HG03135 (cell line): ENCODE results near the gene AMACR.
"Not testable (repeated sequence)": the region's sequence is repeated elsewhere in the genome, so short reads cannot be mapped to it uniquely, and the experiment has no call there.

Source experiments
- ATAC-seq: cut with Tn5 transposase; IDR thresholded peaks from one replicate; pipeline ENCODE4 v1.9.1; 2021; ENCODE audit warnings: mild to moderate bottlenecking, moderate library complexity; ENCODE audit not compliant: unreplicated experiment

AMACR gene

DNA sequence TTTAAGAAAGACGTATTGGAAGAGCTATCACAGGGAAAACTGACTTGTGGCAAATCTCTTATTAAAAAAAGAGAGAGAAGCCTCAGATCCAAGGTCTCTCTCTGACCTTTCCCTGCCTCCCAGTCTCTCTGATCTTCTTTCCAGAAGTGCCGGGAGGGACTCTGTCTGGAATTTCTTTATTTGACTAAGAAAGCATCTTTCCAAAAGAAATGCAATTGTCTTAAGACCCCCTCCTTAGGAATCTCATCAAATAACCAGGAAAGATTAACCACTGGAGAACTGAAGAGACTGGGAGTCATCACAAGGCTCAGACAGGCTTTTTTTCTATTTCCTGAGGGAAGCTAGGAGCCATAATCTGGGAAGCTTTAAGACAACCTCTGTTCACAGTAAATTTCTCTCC is 30.5 kb upstream of the AMACR start:
- no peak for ATAC-seq

DNA sequence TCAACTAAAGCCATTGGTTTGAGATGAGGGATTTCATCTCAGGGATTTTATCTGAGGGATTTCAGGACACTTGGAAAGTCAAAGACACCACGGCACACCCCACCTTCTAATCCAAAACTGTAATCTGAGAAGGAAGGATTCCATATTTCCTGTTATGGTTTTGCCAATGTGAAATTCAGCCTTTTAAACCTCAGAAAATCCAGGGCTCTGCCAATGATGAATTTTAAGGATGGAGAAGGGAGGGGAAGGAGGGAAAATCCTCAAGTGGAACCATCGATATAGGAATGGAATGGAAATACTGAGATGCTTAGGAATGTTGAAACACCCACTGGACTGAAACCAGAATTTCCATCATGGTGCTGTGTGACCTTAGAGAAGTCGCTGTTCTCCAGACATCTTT is 29.9 kb upstream of the AMACR start:
- no peak for ATAC-seq

DNA sequence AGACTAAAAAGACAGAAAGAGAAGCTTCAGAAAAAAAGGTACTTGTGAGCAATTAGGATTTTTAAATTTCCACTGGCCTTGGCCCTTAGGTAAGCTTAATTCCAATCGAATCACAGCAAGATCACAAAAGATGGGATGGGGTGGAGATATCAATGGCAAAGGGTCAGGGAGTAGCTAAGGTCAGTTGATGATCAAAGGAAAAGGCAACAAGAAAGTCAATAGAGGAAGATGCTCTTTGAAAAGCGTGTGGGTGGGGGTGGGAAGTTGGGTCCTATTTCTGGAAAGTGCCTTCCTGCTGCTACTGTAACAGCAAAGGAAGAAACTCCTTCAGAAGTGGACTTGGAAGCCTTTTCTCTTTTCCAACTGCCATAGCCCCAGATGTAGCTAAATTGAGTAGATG is 27.9 kb upstream of the AMACR start:
- no peak for ATAC-seq

DNA sequence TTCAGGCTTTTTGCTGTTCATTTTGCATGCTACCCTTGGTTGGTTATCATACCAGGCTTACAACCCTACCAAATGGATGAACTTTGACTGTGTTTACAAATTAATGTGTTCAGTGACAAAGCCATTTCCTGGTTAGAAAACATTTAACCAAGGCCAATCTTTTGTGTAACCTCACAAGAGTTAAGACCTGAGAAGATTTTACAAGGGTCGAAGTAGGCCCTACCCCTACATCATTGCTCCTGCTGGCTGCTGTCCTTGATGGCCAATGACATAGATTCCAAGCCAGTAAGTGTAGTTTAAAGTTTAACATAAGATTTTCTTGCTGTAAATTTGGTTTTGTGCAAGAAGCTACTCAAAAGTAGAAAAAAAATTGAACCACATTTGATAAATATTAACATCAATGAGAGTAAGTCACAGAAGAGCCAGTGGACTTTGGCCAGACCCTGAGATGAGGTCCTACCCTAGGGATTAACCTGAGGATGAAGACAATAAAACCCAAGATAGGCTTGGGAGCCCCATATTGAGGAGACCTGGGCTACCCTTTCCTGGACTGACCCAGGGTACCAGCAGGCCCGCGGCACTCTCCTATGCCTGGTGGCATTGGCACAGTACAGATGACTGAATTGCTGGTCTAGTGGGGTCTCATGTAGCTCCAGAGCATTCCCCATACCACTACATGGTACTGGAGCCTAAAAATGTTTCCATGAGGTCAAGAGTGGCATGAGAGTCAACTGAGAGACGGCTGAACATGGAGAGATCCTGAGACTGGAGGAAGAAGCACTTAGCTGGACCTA is 26.9 kb upstream of the AMACR start:
- peak; percentile 83 for ATAC-seq

DNA sequence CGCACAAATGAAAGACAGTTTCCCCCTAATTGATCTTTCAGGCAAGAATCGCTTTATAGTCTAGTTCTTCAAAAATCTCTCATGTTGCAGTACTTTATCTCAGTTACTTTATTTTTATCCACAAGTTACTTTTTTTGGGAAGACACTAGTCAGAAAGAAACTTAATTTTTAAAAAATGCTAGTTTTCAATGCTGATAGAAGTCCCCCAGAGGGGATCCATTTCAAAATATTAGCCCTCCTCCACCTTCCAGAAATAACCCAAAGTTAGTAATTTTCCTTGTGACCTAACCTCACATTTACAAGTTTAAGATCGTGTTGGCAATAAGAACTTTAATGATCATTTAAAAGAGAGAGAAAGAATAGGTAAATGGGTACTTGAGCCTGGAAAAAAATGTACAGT is 24.1 kb upstream of the AMACR start:
- no peak for ATAC-seq

DNA sequence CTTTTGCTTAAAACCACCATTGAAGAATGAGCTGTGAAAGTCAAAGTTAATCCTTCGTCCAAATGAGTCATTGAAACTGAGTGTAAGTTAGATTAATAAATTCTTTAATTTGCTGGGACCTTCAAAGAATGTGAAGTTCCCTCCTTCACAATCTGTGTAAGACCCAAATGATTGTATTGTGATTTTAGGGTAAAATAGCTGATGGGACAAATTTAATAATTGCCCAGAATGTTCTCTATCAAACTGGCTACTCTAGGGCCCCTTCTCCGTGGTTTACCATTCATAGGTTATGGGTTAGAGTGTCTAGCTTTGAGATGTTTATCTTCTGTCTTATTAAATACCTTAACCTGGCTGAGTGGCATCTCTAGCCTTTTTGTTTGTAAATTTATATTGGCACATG is 23.3 kb upstream of the AMACR start:
- no peak for ATAC-seq

DNA sequence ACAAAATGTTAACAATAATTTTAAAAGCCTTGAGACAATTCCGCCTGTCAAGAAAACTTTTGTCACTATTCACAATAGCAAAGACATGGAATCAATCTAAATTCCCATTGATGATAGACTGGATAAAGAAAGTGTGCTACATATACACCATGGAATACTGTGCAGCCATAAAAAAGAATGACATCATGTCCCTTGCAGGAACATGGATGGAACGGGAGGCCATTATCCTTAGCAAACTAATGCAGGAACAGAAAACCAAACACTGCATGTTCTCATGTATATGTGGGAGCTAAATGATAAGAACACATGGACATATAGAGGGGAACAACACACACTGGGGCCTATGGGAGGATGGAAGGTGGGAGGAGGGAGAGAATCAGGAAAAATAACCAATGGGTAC is 22.7 kb upstream of the AMACR start:
- ATAC-seq = not testable (repeated sequence)

DNA sequence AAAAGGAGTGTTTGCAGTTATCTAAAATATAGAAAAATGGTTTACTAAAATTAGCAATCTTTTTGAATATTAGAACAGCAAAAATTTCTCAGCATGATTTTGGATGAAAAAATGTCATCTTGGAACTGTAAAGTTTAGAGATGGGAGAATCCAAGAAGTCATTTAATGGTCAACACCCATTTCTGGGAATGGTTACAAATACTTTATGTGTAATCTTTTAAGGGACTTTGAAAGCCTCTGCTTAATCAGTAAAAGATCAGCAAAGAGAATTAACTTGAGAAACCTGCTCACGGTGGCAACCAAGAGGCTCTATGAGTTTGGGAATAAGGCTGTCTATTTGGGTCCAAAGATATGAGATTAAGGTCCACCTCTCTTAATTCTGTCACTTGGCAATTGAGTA is 22.2 kb upstream of the AMACR start:
- no peak for ATAC-seq

DNA sequence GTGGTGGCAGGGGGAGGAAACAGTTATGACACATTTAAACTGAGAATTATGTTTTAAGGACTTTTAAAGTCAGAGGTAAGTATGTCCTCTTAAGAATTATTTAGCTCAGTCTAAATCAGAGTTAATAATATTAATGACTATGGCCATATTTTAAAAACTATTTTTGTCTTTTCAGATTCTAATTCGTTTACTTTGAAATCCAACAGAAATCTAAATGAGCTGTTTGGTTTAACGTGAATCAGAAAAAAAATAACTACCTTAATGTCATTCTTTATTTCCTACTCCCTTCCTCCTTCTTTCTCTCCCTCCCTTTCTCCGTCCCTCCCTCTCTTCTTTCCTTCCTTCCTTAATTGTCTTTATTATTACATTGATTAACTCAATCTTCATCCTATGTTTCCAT is 20.5 kb upstream of the AMACR start:
- no peak for ATAC-seq

DNA sequence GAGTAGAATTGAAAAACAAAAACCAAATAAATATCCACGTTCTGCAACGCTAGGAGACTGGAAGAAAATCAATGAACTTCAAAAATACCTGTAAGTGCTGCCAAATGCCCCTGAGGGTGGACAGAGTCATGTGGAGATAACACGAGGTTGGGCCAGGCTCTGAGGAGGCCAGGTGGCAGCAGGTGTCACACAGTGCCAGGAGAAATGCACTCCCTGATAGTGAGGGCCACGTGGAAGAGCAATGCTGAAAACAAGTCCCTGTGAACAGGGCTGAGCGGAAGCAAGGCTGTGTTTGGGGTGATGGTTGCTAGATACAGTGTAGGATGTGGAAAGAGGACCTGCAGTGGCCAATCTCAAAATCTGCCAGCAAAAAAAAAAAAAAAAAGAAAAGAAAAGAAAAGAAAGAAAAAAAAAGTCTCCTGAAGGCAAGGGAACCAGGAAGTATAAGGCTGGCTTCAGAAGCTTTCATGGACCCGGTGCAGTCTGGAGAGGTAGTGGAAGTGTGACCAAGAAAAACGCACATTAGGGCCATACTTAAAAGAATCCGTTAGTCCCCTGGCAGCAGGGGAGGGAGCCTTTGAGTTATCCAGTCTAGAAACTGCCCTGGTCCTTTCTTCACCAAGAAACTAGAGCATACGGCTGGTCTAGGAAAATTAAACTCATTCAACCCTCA is 18.4 kb upstream of the AMACR start:
- no peak for ATAC-seq

DNA sequence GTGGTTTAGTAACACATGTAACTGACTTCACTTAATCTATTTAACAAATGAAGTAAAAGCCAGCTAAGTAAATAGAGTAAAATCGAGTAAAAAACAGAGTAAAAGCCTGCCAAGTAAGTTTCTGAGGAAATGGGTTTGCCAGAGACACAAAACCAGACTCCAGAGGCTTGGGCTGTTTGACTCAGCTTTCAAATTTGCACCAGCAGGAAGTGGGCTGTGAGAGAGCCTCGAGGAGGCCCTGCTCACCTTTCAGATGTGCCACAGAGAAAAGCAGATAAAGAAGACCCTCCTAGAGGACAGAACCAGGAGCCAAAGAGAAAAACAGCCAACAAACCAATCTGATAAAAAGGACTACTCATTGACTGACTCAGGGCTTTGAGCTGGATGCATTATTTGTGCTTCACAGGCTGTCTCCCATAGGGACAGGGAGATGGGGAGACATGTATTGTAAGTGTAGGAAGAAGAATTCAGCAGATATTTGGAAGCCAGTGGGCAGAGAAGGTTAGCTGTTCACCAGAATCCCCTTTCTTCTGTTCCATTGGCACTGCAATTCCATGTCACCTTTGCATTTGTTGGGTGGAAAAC is 14.4 kb upstream of the AMACR start:
- peak; percentile 84 for ATAC-seq

DNA sequence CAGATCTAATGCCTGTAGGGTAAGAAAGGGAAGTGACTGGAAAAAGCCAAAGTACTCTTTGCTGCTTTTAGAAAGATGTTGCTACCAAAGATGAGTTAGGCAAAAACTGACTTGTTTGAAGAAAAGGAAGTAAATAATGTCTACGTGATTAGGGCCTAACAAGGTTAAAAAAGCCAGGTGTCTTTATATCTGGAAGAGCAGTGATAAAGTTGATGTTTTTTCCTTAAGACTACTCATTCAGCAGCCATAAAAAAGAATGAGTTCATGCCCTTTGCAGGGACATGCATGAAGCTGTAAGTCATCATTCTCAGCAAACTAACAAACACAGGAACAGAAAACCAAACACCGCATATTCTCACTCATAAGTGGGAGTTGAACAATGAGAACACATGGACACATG is 13.5 kb upstream of the AMACR start:
- ATAC-seq = no peak

DNA sequence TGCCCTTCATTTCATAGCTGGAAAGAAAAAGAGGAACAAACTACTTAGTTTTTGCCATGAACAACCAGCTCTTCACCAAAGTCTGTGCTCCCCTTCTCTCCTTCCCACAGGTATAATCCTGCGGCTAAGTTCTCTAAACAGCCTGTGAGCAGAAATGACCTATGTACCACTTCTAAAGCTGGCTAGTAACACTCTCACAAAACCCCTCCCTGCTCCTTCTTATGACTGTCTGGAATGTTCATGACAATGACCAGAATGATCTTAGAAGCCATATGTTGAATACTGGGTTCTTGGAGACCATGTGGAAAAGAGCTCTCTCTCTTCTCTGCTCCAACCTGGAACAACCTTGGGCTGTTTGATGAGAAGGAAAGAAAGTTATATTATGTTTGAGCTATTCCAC is 12.9 kb upstream of the AMACR start:
- no peak for ATAC-seq

DNA sequence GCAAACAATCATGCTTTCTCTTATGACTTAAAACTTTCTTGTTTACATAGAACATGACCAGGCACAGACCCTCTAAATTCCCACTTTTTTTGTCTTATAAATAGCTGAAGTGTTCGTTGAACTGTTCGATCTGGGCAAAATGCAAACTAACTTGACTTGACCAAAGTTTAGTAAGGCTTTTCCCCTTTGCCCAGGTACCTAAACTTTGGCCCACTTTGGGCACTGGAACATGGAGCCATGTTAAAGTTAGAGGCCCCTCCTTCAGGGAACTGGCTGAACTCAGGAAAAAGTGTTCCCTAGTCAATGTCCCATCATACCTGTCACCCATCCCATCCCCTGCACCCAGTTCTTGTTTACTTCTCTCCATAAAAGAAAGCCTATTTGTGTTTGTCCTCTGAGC is 9.4 kb upstream of the AMACR start:
- no peak for ATAC-seq

DNA sequence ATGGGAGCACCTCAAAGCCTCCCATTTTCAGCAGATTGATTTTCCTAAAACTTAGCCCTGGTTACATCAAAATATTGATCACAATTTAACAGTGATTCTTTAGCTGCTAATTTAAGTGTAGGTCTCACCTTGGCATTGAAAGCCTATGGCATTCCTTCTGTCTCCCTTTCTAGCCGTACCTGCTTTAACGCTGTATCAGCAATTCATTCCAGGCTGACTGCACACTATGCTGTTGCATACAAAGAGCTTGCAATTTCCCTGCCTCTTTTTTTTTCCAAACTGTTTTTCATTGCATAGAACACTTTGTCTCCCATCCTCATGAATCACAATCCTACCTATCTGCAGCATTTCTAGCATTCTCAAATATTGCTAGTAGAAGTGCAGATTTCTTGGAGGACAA is 8.9 kb upstream of the AMACR start:
- ATAC-seq = no peak

DNA sequence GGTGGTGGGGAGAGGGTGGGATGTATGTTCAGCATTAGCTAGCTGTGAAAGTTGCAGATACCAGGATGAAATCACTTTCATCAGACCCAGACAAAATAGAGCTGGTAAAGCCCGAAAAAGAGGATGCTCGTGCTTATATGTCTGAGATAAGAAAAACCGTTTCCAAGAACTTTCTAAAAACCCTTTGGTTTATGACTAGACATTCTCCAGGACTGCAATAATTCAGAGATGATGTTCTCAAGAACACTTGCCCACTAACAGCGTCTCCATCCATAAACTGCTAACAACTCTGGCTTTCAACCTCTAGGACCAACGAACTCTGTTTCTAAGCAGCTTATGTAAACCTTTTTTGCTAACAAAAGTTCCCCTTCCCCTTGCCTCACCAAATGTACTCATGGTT is 8.4 kb upstream of the AMACR start:
- no peak for ATAC-seq

DNA sequence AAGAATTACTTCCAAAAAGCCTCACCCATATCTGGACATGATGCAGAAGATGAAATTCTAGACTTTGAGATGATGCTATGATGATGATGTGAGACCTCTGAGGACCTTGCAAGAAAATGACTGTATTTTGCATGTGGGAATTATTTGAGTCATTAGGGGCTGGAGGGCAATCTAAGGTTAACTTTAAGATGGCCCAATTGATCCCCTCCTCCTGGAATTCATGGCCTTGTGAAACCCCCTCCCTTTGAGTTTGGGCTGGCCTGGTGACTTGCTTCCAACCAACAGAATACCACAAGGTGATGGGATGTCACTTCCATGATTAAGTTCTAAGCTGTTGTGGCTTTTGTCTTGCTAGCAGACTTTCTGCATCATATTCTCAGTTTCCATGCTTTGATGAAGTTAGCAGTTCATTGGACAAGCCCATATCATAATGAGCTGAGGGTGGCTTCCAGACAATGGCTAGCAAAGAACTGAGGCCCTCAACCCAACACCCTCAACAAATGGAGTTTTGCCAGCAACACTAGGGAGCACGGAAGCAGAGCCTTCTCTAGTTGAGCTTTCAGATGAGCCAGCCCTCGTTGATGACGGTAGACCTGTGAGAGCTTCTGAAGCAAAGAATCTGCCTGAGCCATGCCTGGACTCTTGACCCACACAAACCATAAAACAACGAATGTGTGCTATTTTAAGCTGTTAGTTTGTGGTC is 7.4 kb upstream of the AMACR start:
- ATAC-seq = no peak

DNA sequence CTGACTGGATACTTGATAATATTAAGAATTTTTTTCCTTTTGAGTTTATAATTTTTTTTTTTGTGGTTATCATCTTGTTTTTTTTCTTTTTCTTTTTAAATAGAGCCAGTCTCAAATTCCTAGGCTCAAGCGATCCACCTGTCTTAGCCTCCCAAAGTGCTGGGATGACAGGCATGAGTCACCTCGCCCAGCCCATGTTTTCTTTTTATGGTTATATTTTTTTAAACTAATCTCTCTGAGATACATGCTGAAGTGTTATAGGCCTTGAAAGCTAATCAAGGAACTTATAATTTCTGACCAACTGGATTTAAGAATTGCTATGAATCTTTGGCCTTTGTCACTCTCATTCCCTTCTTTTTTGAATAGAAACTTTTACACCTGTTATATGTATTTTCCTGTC is 6.8 kb upstream of the AMACR start:
- no peak for ATAC-seq

DNA sequence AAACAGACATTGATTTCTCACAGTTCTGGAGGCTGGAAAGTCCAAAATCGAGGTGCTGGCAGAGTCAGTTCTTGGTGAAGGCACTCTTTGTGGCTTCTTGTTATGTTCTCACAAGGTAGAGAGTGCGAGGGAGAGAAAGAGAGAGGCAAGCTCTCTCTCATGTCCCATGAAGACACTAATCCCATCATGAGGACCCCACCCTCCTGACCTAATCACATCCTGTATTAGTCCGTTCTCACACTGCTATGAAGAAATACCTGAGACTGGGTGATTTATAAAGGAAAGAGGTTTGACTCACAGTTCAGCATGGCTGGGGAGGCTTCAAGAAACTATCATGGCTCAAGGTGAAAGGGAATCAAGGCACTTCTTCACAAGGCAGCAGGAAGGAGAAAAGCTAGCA is 5.7 kb upstream of the AMACR start:
- no peak for ATAC-seq

DNA sequence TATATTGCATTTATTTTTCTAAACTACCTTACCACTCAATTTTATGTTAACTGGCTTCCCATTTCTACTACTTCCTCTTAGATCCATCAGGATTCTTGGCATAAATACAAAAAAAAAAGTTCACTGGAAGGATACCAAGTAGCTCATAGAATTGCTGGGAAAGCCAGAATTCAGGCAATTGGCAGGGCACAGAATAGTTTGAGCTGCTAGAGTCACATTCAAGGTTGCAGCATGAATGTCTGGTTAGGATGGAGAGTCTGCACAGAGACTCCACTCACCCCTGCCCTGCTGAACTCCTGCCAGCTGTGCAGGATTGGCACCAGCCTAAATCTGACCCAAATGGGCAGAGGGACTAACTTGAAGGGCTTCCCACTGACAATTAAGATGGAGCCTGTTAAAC is 4.9 kb upstream of the AMACR start:
- no peak for ATAC-seq

DNA sequence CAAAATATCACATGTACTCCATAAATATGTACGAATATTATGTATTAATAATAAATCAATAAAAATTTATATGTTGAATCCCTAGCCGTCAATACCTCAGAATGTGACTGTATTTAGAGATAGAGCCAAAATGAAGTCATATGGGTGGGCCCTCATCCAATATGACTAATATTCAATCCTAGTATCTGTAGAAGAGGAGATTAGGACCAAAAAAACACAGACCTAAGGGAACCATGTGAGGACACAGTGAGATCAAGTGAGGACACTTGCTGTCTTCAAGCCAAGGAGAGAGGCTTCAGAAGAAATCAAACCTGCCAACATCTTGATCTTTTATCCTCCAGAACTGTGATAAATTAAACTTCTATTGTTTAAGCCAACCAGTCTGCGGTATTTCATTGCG is 3.7 kb upstream of the AMACR start:
- ATAC-seq = no peak

DNA sequence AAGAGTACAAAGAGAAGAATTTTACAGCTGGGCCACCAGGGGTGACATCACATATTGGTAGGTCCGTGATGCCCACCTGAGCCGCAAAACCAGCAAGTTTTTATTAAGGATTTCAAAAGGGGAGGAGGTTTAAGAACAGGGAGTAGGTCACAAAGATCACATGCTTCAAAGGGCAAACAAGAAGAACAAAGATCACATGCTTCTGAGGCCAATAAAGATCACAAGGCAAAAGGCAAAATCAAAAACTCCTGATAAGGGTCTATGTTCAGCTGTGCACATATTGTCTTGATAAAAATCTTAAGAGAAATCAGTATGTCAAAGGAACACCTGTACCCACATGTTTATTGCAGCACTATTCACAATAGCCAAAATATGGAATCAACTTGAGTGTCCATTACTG is 2.3 kb upstream of the AMACR start:
- not testable (repeated sequence) for ATAC-seq
